B cell (primary cell): ENCODE results near the gene EEF1A2.

Experiments used
- EZH2 ChIP-seq: IDR thresholded peaks from 2 replicates; pipeline ENCODE4 v1.6.1; 2012; ENCODE audit warnings: borderline replicate concordance, low read depth, mild to moderate bottlenecking, moderate library complexity, low read length; ENCODE audit not compliant: insufficient read depth, poor library complexity, severe bottlenecking
- TF ChIP-seq, protein P1 (sequence below): fragments of 200-600 bp; IDR thresholded peaks from one replicate; pipeline ENCODE4 v1.8.0; 2022; ENCODE audit warnings: antibody characterized with exemption, mild to moderate bottlenecking

- TF ChIP-seq, protein P1, sequence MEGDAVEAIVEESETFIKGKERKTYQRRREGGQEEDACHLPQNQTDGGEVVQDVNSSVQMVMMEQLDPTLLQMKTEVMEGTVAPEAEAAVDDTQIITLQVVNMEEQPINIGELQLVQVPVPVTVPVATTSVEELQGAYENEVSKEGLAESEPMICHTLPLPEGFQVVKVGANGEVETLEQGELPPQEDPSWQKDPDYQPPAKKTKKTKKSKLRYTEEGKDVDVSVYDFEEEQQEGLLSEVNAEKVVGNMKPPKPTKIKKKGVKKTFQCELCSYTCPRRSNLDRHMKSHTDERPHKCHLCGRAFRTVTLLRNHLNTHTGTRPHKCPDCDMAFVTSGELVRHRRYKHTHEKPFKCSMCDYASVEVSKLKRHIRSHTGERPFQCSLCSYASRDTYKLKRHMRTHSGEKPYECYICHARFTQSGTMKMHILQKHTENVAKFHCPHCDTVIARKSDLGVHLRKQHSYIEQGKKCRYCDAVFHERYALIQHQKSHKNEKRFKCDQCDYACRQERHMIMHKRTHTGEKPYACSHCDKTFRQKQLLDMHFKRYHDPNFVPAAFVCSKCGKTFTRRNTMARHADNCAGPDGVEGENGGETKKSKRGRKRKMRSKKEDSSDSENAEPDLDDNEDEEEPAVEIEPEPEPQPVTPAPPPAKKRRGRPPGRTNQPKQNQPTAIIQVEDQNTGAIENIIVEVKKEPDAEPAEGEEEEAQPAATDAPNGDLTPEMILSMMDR, result no peak
- no peak for TF ChIP-seq EZH2
Measured at GRCh38 chr20:63541371-63541770, 42.5 kb upstream of the EEF1A2 start.
